Spleen (tissue), 7 donors: ENCODE results near the gene TTLL12.

ENCODE experiments used
- POLR2A ChIP-seq, 3 donors: fragments of 450-650 bp; IDR thresholded peaks; one replicate each; pipeline ENCODE4 v1.5.1; 2017; ENCODE audit warnings: antibody characterized with exemption in 3 of 3, mild to moderate bottlenecking in 1 of 3
- POLR2AphosphoS5 ChIP-seq, 3 donors: sonication (generic); formaldehyde crosslinking; IDR thresholded peaks; one replicate each; pipeline ENCODE4 v1.5.1; 2017; ENCODE audit warnings: antibody characterized with exemption in 3 of 3
- TF ChIP-seq, protein P1 (sequence below), 11 experiments: fragments of 200-600 bp in 7 of 11; fragments of 450-650 bp in 4 of 11; sonication (generic) in 4 of 11; IDR thresholded peaks in 8 of 11; conservative IDR thresholded peaks in 3 of 11; 1 replicate in 7 of 11; 2 replicates in 4 of 11; pipeline versions ENCODE4 v1.4.0 to v1.8.0; 2016 to 2021; ENCODE audit warnings: antibody characterized with exemption in 11 of 11, inconsistent platforms in 4 of 11, mild to moderate bottlenecking in 1 of 11
- donor health status: DM: no; HTN: no; CAD: no; lungs with moderate emphysema.
- donor health status: DM: no; HTN: no; CAD: no.
- donor health status: DM: no; HTN: no; CAD: no.

DNA sequence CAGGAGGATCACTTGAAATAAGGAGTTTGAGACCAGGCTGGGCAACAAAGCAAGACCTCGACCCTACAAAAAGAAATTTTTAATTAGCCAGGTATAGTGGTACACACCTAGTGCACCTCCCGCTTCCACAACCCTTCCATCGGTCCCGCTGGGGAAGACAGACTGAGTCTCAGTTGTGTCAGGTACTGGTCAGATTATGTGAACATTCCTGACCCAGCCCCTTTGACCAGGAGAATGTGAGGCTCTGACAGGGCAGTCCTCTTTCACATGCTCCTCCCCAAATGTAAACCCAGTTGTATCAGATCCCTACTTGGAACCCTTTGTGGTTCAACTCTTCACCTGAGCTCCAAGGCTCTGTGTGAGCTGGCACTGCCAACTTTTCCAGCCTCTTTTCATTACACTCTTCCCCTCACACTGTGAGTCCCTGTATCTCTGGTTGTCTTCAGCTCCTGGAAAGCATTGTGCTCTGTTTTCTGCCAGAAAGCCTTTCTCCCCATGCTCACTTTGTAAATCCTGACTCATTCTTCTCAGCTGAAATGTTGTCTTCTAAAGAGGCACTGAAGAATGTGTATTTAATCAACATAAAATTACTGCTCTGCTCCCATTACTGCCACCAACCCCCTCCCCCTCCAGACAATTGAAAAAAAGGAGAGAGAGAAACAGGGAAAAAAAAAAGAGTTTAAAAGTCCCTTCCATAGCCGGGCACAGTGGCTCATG lies 2.1 kb upstream of the TTLL12 start:
- TF ChIP-seq, protein P1, sequence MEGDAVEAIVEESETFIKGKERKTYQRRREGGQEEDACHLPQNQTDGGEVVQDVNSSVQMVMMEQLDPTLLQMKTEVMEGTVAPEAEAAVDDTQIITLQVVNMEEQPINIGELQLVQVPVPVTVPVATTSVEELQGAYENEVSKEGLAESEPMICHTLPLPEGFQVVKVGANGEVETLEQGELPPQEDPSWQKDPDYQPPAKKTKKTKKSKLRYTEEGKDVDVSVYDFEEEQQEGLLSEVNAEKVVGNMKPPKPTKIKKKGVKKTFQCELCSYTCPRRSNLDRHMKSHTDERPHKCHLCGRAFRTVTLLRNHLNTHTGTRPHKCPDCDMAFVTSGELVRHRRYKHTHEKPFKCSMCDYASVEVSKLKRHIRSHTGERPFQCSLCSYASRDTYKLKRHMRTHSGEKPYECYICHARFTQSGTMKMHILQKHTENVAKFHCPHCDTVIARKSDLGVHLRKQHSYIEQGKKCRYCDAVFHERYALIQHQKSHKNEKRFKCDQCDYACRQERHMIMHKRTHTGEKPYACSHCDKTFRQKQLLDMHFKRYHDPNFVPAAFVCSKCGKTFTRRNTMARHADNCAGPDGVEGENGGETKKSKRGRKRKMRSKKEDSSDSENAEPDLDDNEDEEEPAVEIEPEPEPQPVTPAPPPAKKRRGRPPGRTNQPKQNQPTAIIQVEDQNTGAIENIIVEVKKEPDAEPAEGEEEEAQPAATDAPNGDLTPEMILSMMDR (IDR thresholded peaks at IDR 0.05 in 8 of 11, conservative IDR thresholded peaks at IDR 0.05 in 3 of 11), result no peak
- no peak for TF ChIP-seq POLR2AphosphoS5 (IDR thresholded peaks at IDR 0.05)
- no peak for TF ChIP-seq POLR2A (IDR thresholded peaks at IDR 0.05)
